MM.1S (cell line): ENCODE data around the gene PRUNE2.

Source experiments
- DNase-seq: peaks from one replicate; pipeline ENCODE4 v3.0.0-alpha.2; 2015
- H2AFZ ChIP-seq: fragments of 300-600 bp; sonication (generic); 2 replicates; pipeline ENCODE4 v1.6.0; 2016; ENCODE audit warnings: antibody characterized with exemption, low read length
- H3F3A ChIP-seq: fragments of 300-600 bp; sonication (generic); 2 replicates; pipeline ENCODE4 v1.6.1; 2016; ENCODE audit warnings: mild to moderate bottlenecking, antibody characterized with exemption, low read length, moderate library complexity, mixed read lengths; ENCODE audit not compliant: insufficient read depth
- H3K27ac ChIP-seq: fragments of 300-600 bp; sonication (generic); 2 replicates; pipeline ENCODE4 v1.5.1; 2016; ENCODE audit warnings: mild to moderate bottlenecking, low read length
- H3K27me3 ChIP-seq: fragments of 300-600 bp; sonication (generic); replicated peaks from 2 replicates; pipeline ENCODE4 v1.6.0; 2016; ENCODE audit warnings: low read length; ENCODE audit not compliant: insufficient read depth
- H3K36me3 ChIP-seq: fragments of 300-600 bp; sonication (generic); replicated peaks from 2 replicates; pipeline ENCODE4 v1.6.1; 2016; ENCODE audit warnings: mild to moderate bottlenecking, low read length, mixed read lengths; ENCODE audit not compliant: insufficient read depth
- H3K4me1 ChIP-seq: fragments of 300-600 bp; sonication (generic); 2 replicates; pipeline ENCODE4 v1.6.1; 2016; ENCODE audit warnings: low read length, mixed read lengths
- H3K4me2 ChIP-seq: fragments of 300-600 bp; sonication (generic); 2 replicates; pipeline ENCODE4 v1.6.0; 2016; ENCODE audit warnings: low read depth, low read length
- H3K4me3 ChIP-seq: fragments of 300-600 bp; sonication (generic); 2 replicates; pipeline ENCODE4 v1.5.1; 2016; ENCODE audit warnings: low read length, mixed read lengths
- H3K79me2 ChIP-seq: fragments of 300-600 bp; sonication (generic); 2 replicates; pipeline ENCODE4 v1.6.1; 2016; ENCODE audit warnings: mixed run types, low read length, mixed read lengths
- H3K9ac ChIP-seq: fragments of 300-600 bp; sonication (generic); 2 replicates; pipeline ENCODE4 v1.6.1; 2016; ENCODE audit warnings: low read length, mixed read lengths
- H3K9me2 ChIP-seq: fragments of 300-600 bp; sonication (generic); replicated peaks from 2 replicates; pipeline ENCODE4 v1.6.1; 2016; ENCODE audit warnings: mild to moderate bottlenecking, low read length, mixed read lengths; ENCODE audit not compliant: insufficient read depth
- H3K9me3 ChIP-seq: fragments of 300-600 bp; sonication (generic); replicated peaks from 2 replicates; pipeline ENCODE4 v1.6.1; 2016; ENCODE audit warnings: mild to moderate bottlenecking, low read length, mixed read lengths; ENCODE audit not compliant: insufficient read depth
- H4K20me1 ChIP-seq: fragments of 300-600 bp; sonication (generic); 2 replicates; pipeline ENCODE4 v1.6.1; 2016; ENCODE audit warnings: mild to moderate bottlenecking, low read length, moderate library complexity, mixed read lengths; ENCODE audit not compliant: insufficient read depth
- EZH2 ChIP-seq: fragments of 300-600 bp; sonication (generic); optimal IDR thresholded peaks from 2 replicates; pipeline ENCODE3; 2017; ENCODE audit warnings: low read depth, mild to moderate bottlenecking, antibody characterized with exemption, low read length, mixed read lengths
- EZH2phosphoT487 ChIP-seq: fragments of 300-600 bp; sonication (generic); IDR thresholded peaks from 2 replicates; pipeline ENCODE4 v1.6.1; 2018; ENCODE audit warnings: antibody characterized with exemption, low read length
- TF ChIP-seq, protein P1 (sequence below): fragments of 300-600 bp; sonication (generic); IDR thresholded peaks from 2 replicates; pipeline ENCODE4 v1.5.1; 2016; ENCODE audit warnings: antibody characterized with exemption, low read length, mixed read lengths

PRUNE2 gene

DNA sequence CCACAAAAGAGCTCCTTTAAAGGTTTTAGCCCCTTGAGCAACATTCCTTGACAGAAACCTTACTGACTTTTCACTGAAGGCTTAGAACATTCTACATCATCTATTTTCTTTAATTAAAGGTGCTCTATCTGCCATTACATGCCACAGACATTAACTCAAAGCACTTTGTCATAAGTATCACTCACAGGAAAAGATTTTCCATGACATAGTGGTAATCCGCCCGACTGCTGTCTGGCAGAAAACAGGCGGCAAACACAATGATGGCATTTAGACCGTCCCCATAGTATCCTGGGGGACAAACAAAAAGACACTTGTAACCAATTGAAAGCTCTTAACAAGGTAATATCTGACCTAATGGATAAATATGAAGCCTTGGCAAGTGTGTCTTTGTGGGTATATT lies 267.9 kb downstream of the PRUNE2 start:
- Histone ChIP-seq H3K4me1 (peaks cover 21% of the 10 kb centered on the region), H3K79me2 (no peaks in the 10 kb centered on the region), H3K4me2 (no peak overlapping the region), H3K9me2 (no peaks in the 10 kb centered on the region), H3K27ac (no peak overlapping the region), H3K36me3 (no peaks in the 10 kb centered on the region), H3K27me3 (no peaks in the 10 kb centered on the region), H3K4me3 (no peak overlapping the region), H4K20me1 (no peaks in the 10 kb centered on the region), H3K9me3 (no peaks in the 10 kb centered on the region), H3F3A (peaks cover 3% of the 10 kb centered on the region; the same call in 1 of the 2 replicates), H3K9ac (no peak overlapping the region), H2AFZ (no peak overlapping the region)
- DNase-seq = no peak
- TF ChIP-seq EZH2phosphoT487 = no peak
- TF ChIP-seq, protein P1, sequence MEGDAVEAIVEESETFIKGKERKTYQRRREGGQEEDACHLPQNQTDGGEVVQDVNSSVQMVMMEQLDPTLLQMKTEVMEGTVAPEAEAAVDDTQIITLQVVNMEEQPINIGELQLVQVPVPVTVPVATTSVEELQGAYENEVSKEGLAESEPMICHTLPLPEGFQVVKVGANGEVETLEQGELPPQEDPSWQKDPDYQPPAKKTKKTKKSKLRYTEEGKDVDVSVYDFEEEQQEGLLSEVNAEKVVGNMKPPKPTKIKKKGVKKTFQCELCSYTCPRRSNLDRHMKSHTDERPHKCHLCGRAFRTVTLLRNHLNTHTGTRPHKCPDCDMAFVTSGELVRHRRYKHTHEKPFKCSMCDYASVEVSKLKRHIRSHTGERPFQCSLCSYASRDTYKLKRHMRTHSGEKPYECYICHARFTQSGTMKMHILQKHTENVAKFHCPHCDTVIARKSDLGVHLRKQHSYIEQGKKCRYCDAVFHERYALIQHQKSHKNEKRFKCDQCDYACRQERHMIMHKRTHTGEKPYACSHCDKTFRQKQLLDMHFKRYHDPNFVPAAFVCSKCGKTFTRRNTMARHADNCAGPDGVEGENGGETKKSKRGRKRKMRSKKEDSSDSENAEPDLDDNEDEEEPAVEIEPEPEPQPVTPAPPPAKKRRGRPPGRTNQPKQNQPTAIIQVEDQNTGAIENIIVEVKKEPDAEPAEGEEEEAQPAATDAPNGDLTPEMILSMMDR = no peak
- TF ChIP-seq EZH2 = no peak

DNA sequence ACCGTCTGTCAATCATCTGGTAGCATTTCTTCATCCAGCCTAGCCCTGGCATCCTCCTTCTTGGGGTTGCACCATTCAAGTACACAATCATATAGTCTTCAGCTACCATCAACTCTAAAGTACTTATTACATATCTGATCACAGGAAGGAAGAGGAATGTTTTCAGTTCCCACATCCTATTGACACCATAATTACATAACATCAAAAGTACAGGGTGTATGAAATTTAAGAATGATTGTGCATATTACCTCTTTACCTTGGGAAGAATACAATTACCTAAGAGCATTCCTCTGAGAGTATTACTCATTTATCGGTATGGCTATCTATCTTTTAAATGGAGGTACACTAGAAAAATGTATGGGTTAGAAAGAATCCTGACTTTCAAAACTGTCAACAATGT lies 268.5 kb downstream of the PRUNE2 start:
- no peak overlapping the region for H3K27ac ChIP-seq

DNA sequence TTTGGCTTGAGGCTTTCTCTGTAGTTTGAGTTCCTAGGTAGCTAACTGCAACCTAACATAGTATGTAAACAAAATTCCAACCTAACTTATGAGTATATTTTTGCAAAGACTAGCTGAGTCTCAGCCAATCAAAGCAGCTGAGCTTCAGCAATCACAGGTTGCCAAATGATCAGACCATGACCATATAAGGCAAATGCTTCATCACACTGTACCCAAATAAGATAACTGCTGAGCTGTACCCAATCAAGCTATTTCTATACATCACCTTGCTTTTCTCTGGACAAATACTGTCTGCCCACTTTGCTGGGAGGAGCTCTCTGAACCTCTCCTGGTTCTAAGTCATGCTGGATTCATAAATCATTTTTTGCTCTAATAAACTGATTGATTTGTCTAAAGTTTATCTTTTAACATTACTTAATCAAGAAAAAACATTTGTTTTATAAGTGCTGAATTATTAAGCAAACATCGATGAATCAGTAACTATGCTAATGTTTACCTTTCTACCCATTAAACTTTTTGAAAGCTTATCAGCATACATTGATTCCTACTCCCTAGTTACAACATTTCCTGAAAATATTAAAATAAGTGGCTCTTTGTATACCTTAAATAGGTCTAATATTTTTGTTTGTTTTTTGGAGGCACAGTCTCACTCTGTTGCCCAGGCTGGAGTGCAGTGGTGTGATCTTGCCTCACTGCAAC lies 271.4 kb downstream of the PRUNE2 start:
- TF ChIP-seq, protein P1 = no peak
- TF ChIP-seq EZH2phosphoT487 = no peak
- no peak for TF ChIP-seq EZH2
- H3K9me3 ChIP-seq = no peaks in the 10 kb centered on the region
- H3K9ac ChIP-seq = no peak overlapping the region
- no peaks in the 10 kb centered on the region for H3K79me2 ChIP-seq
- 0 out of 2 replicates have a peak overlapping the region, but pooled peaks have one; percentile 20 for H3K4me2 ChIP-seq
- no peaks in the 10 kb centered on the region for H3K36me3 ChIP-seq
- no peaks in the 10 kb centered on the region for H4K20me1 ChIP-seq
- H3F3A ChIP-seq = peaks cover 7% of the 10 kb centered on the region; the same call in 1 of the 2 replicates
- peaks cover 18% of the 10 kb centered on the region for H3K4me1 ChIP-seq
- H3K27me3 ChIP-seq = no peaks in the 10 kb centered on the region
- no peaks in the 10 kb centered on the region for H3K9me2 ChIP-seq
- H2AFZ ChIP-seq = 0 out of 2 replicates have a peak overlapping the region, but pooled peaks have one; percentile 22
- DNase-seq = peak; percentile 63
- H3K4me3 ChIP-seq = no peak overlapping the region
- no peak overlapping the region for H3K27ac ChIP-seq

More for the DNA sequence above, 268.5 kb downstream of the PRUNE2 start:
- no peaks in the 10 kb centered on the region for H4K20me1 ChIP-seq
- H3K27me3 ChIP-seq = no peaks in the 10 kb centered on the region
- DNase-seq = no peak
- no peak overlapping the region for H3K9ac ChIP-seq
- no peaks in the 10 kb centered on the region for H3K79me2 ChIP-seq
- H2AFZ ChIP-seq = no peak overlapping the region
- no peak overlapping the region for H3K4me3 ChIP-seq
- no peaks in the 10 kb centered on the region for H3K9me3 ChIP-seq
- no peak overlapping the region for H3K4me2 ChIP-seq
- H3K4me1 ChIP-seq = peaks cover 15% of the 10 kb centered on the region
- no peaks in the 10 kb centered on the region for H3K9me2 ChIP-seq
- no peaks in the 10 kb centered on the region for H3K36me3 ChIP-seq
- H3F3A ChIP-seq = no peaks in the 10 kb centered on the region
- TF ChIP-seq, protein P1 = no peak
- no peak for TF ChIP-seq EZH2phosphoT487
- TF ChIP-seq EZH2 = no peak
